H1 (cell line): ENCODE measurements around the gene TCEAL7. TPM values are rescaled to one million over a fixed set of nuclear protein-coding genes. Genes with fewer than 3 reads are reported as not detected.

Source experiments
- ASH2L ChIP-seq: fragments of 200-600, 300-600 bp; sonication (generic); IDR thresholded peaks from one replicate; pipeline ENCODE4 v1.7.1; 2017; ENCODE audit warnings: low read length
- BACH1 ChIP-seq: IDR thresholded peaks from 2 replicates; pipeline ENCODE4 v1.6.1; 2012; ENCODE audit warnings: low read length, improper control_type of control experiment
- CBX8 ChIP-seq: fragments of 300-800, 300-1000 bp; sonication (generic); IDR thresholded peaks from 2 replicates; pipeline ENCODE4 v1.7.1; 2016; ENCODE audit warnings: low read depth, low read length, borderline replicate concordance
- CHD1 ChIP-seq: IDR thresholded peaks from 2 replicates; pipeline ENCODE4 v1.6.1; 2012; ENCODE audit warnings: low read depth, low read length, improper control_type of control experiment
- EP300 ChIP-seq, 2 experiments: IDR thresholded peaks; 1 replicate in 1 of 2; 2 replicates in 1 of 2; pipeline ENCODE4 v1.6.1; 2011 to 2012; ENCODE audit warnings: low read depth in 2 of 2, low read length in 2 of 2, mild to moderate bottlenecking in 2 of 2, borderline replicate concordance in 1 of 2, inconsistent platforms in 1 of 2, moderate library complexity in 1 of 2
- FOSL1 ChIP-seq: IDR thresholded peaks from 2 replicates; pipeline ENCODE4 v1.6.1; 2011; ENCODE audit warnings: mild to moderate bottlenecking, low read depth, low read length, moderate library complexity; ENCODE audit not compliant: insufficient read depth
- GABPA ChIP-seq: IDR thresholded peaks from 2 replicates; pipeline ENCODE4 v1.6.1; 2011; ENCODE audit warnings: mild to moderate bottlenecking, low read length, moderate library complexity, borderline replicate concordance; ENCODE audit not compliant: insufficient read depth
- GTF2F1 ChIP-seq: IDR thresholded peaks from 2 replicates; pipeline ENCODE4 v1.6.1; 2012; ENCODE audit warnings: low read depth, low read length, improper control_type of control experiment, borderline replicate concordance
- KDM1A ChIP-seq: fragments of 200-600, 300-600 bp; sonication (generic); IDR thresholded peaks from 2 replicates; pipeline ENCODE4 v1.7.1; 2016; ENCODE audit warnings: mild to moderate bottlenecking, low read length, borderline replicate concordance
- KDM4A ChIP-seq: IDR thresholded peaks from one replicate; pipeline ENCODE4 v1.7.1; 2012; ENCODE audit warnings: low read depth, mild to moderate bottlenecking, moderate library complexity, low read length, inconsistent platforms; ENCODE audit not compliant: severe bottlenecking
- MAFK ChIP-seq: IDR thresholded peaks from 2 replicates; pipeline ENCODE4 v1.6.1; 2012; ENCODE audit warnings: low read depth, mild to moderate bottlenecking, improper control_type of control experiment, low read length
- POLR2A ChIP-seq, 2 experiments: IDR thresholded peaks; 1 replicate in 1 of 2; 2 replicates in 1 of 2; pipeline ENCODE4 v1.6.1; 2011; ENCODE audit warnings: low read depth in 2 of 2, low read length in 2 of 2, mild to moderate bottlenecking in 2 of 2; ENCODE audit errors: control extremely low read depth in 1 of 2
- RFX5 ChIP-seq: IDR thresholded peaks from 2 replicates; pipeline ENCODE4 v1.6.1; 2011; ENCODE audit warnings: low read depth, low read length, improper control_type of control experiment, borderline replicate concordance
- SIRT6 ChIP-seq: IDR thresholded peaks from one replicate; pipeline ENCODE4 v1.7.1; 2012; ENCODE audit warnings: low read length, inconsistent platforms
- SUZ12 ChIP-seq: fragments of 200-600 bp; sonication (generic); IDR thresholded peaks from 2 replicates; pipeline ENCODE4 v1.6.1; 2012; ENCODE audit warnings: mild to moderate bottlenecking, inconsistent platforms, low read length, moderate library complexity, mixed read lengths
- ZNF274 ChIP-seq: IDR thresholded peaks from 2 replicates; pipeline ENCODE4 v1.7.0; 2012; ENCODE audit warnings: low read length, borderline replicate concordance; ENCODE audit errors: extremely low read depth
- polyA plus RNA-seq, 7 experiments: library from polyadenylated mRNA; depleted of rRNA in 3 of 7; stranded (reverse) in 5 of 7; unstranded in 2 of 7; fragments of >200 nt in 5 of 7; fragments of 200-250 nt in 2 of 7; gene quantifications; 1 replicate in 5 of 7; 2 replicates in 1 of 7; 4 replicates in 1 of 7; pipeline versions ENCODE4 v1.2.1 to v1.2.3, GENCODE V29; 2011 to 2013; ENCODE audit warnings: missing spikeins in 2 of 7, mixed read lengths in 2 of 7
- total RNA-seq: library from RNA; stranded (reverse); fragmentation: NEBNext Ultra II Directional; extraction: Animal tissue kit (Norgen Biotek cat#: 25700); gene quantifications from 2 replicates; pipeline ENCODE4 v1.2.1, GENCODE V29; 2021
- TF ChIP-seq, protein P1 (sequence below), 3 experiments: IDR thresholded peaks; 1 replicate in 2 of 3; 2 replicates in 1 of 3; pipeline versions ENCODE4 v1.5.1 to v1.6.1; 2011; ENCODE audit warnings: low read length in 3 of 3, mild to moderate bottlenecking in 3 of 3, inconsistent platforms in 2 of 3, low read depth in 1 of 3, moderate library complexity in 1 of 3; ENCODE audit not compliant: insufficient read depth in 1 of 3; ENCODE audit errors: control extremely low read depth in 1 of 3
- TF ChIP-seq, protein P2 (sequence below): IDR thresholded peaks from 2 replicates; pipeline ENCODE4 v1.6.1; 2012; ENCODE audit warnings: inconsistent platforms
- TF ChIP-seq, protein P3 (sequence below): IDR thresholded peaks from 2 replicates; pipeline ENCODE4 v1.6.1; 2012; ENCODE audit warnings: low read length, inconsistent platforms

TCEAL7 gene
- total and polyA plus RNA-seq, 2 of the 8 experiments (the other 6 are each of a cell fraction or from before 2014, with no cell fraction given) = 7.9 to 11.6 TPM

DNA sequence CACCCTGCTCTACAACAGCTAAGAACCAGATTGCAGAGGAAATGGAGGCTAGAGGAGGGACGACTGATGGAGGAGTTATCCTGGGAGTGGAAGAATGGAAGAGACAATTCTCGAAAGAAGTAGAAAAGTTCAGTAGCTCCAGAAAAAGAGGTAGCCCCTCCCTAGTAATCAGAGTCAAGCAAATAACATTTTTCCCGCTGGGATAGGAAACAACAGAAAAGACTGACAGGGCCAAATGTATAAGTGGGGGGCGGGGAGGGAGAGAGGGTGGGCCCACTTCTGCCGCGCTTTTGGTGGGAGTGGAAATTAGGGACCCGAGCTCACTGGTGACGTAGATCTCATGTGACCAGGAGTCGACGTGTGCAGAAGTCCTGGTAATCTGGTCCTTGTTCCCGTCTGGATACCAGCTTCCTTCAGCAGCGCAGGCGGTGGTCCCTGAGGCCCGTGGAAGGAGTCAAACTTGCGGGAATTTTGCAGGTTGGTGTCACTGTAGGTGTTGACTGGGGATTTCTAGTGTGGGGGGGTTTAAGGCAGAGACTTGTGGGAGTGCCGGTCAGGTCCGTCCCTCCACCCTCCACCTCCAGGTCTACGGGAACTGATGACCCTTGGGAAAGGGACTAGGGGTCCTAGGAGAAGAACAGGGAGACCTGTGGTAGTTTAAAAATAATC, 26.2 kb downstream of the TCEAL7 start, which contains the start of gene TCEAL9 (continued):
- TF ChIP-seq RFX5 = no peak
- TF ChIP-seq, protein P1, sequence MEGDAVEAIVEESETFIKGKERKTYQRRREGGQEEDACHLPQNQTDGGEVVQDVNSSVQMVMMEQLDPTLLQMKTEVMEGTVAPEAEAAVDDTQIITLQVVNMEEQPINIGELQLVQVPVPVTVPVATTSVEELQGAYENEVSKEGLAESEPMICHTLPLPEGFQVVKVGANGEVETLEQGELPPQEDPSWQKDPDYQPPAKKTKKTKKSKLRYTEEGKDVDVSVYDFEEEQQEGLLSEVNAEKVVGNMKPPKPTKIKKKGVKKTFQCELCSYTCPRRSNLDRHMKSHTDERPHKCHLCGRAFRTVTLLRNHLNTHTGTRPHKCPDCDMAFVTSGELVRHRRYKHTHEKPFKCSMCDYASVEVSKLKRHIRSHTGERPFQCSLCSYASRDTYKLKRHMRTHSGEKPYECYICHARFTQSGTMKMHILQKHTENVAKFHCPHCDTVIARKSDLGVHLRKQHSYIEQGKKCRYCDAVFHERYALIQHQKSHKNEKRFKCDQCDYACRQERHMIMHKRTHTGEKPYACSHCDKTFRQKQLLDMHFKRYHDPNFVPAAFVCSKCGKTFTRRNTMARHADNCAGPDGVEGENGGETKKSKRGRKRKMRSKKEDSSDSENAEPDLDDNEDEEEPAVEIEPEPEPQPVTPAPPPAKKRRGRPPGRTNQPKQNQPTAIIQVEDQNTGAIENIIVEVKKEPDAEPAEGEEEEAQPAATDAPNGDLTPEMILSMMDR (IDR thresholded peaks at IDR 0.05; ENCODE audit: control extremely low read depth in 1 of 3, insufficient read depth in 1 of 3, low read depth in 1 of 3, low read length in 3 of 3) = no peak
- TF ChIP-seq BACH1 = no peak
- no peak for TF ChIP-seq KDM4A
- TF ChIP-seq, protein P2, sequence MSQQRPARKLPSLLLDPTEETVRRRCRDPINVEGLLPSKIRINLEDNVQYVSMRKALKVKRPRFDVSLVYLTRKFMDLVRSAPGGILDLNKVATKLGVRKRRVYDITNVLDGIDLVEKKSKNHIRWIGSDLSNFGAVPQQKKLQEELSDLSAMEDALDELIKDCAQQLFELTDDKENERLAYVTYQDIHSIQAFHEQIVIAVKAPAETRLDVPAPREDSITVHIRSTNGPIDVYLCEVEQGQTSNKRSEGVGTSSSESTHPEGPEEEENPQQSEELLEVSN = peak; percentile 31; the same call in 1 of the 2 replicates
- TF ChIP-seq SIRT6 = no peak
- TF ChIP-seq CBX8 = no peak
- TF ChIP-seq MAFK = no peak
- TF ChIP-seq, protein P3, sequence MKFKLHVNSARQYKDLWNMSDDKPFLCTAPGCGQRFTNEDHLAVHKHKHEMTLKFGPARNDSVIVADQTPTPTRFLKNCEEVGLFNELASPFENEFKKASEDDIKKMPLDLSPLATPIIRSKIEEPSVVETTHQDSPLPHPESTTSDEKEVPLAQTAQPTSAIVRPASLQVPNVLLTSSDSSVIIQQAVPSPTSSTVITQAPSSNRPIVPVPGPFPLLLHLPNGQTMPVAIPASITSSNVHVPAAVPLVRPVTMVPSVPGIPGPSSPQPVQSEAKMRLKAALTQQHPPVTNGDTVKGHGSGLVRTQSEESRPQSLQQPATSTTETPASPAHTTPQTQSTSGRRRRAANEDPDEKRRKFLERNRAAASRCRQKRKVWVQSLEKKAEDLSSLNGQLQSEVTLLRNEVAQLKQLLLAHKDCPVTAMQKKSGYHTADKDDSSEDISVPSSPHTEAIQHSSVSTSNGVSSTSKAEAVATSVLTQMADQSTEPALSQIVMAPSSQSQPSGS = no peak
- no peak for TF ChIP-seq ZNF274
- TF ChIP-seq ASH2L = no peak
- no peak for TF ChIP-seq CHD1
- no peak for TF ChIP-seq EP300 (IDR thresholded peaks at IDR 0.05; ENCODE audit: borderline replicate concordance in 1 of 2, low read depth in 2 of 2, low read length in 2 of 2)
- TF ChIP-seq KDM1A = no peak
- peak; percentile 53 to 69 for TF ChIP-seq POLR2A (IDR thresholded peaks at IDR 0.05; ENCODE audit: control extremely low read depth in 1 of 2, low read depth in 2 of 2, low read length in 2 of 2)
- TF ChIP-seq GTF2F1 = no peak
- TF ChIP-seq FOSL1 = no peak
- TF ChIP-seq GABPA = no peak
- TF ChIP-seq SUZ12 = no peak
